Measurements from ENCODE around the gene ADPRM. TPM values are rescaled to one million over a fixed set of nuclear protein-coding genes. Genes with fewer than 3 reads are reported as not detected.

ADPRM gene
- total and polyA plus RNA-seq, 8 donors: 0.87 to 24.4 (median 11.0) TPM; not detected in 1

DNA sequence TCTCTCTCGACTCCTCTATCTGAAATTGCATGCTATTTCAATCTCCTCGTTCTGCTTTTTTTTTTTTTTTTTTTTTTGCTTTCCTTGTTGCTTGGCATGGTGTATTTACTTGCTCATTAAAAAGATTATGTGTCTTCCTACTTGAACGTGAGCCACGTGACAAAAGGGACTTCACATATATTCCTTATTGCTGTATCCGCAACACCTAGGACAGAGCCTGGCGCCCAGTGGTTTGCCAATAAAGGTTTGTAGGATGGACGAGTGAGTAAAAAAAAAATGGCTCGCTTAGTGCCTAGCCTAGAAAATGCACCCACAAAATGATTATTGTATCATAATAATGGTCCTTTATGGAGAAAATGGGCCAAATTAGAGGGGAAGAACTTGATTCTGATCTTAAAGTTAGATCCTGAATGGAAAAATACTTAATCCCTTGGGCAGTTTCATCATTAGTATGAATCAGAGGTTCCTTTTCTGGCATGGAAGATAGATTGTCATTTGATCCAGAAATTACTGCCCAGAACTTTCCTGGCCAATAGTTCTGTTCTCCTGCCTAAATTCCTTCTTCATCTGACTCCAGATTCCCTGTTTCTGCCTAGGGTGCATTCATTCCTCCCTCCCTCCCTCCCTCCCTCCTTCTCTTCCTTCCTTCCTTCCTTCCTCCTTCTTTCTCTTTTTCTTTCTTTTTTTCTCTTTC is 46.1 kb downstream of the ADPRM start:
- H3K4me3 ChIP-seq: no peak overlapping the region
- peak overlapping the region; percentile 59 to 82 (median 80) for H3K27ac ChIP-seq
- H3K9me3 ChIP-seq: no peaks in the 10 kb centered on the region
- 51 to 61% (median 56%) methylated on average over 8 of the region's 8 CpGs for WGBS, 5 donors
- H3K36me3 ChIP-seq: no peaks in the 10 kb centered on the region
- intact Hi-C loops (cut with DNase I; ENCODE audit: low total_unique reads): no loop called here
- TF ChIP-seq, protein P1, sequence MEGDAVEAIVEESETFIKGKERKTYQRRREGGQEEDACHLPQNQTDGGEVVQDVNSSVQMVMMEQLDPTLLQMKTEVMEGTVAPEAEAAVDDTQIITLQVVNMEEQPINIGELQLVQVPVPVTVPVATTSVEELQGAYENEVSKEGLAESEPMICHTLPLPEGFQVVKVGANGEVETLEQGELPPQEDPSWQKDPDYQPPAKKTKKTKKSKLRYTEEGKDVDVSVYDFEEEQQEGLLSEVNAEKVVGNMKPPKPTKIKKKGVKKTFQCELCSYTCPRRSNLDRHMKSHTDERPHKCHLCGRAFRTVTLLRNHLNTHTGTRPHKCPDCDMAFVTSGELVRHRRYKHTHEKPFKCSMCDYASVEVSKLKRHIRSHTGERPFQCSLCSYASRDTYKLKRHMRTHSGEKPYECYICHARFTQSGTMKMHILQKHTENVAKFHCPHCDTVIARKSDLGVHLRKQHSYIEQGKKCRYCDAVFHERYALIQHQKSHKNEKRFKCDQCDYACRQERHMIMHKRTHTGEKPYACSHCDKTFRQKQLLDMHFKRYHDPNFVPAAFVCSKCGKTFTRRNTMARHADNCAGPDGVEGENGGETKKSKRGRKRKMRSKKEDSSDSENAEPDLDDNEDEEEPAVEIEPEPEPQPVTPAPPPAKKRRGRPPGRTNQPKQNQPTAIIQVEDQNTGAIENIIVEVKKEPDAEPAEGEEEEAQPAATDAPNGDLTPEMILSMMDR (IDR thresholded peaks at IDR 0.05): no peak
- no peak for TF ChIP-seq EP300 (IDR thresholded peaks at IDR 0.05)
- peaks cover 6 to 59% (median 39%) of the 10 kb centered on the region in 4 donors for H3K4me1 ChIP-seq
- no peak for DNase-seq
- H3K27me3 ChIP-seq: no peaks in the 10 kb centered on the region

GRCh38 chr17:10744501-10745000 is 47.2 kb downstream of the ADPRM start:
- Histone ChIP-seq H3K4me3 (no peak overlapping the region), H3K36me3 (no peaks in the 10 kb centered on the region), H3K27me3 (no peaks in the 10 kb centered on the region), H3K9me3 (no peaks in the 10 kb centered on the region), H3K27ac (peak overlapping the region; percentile 69 to 91 (median 81)), H3K4me1 (peaks cover 5 to 56% (median 39%) of the 10 kb centered on the region in 4 donors)
- intact Hi-C loops (cut with DNase I; ENCODE audit: low total_unique reads): no loop called here
- peak; percentile 71 to 73 for DNase-seq
- TF ChIP-seq POLR2A (IDR thresholded peaks at IDR 0.05): no peak
- TF ChIP-seq POLR2AphosphoS5 (IDR thresholded peaks at IDR 0.05): peak in 2 of 3 donors; percentile 54 to 78
- TF ChIP-seq, protein P1 (IDR thresholded peaks at IDR 0.05): no peak
- no peak for TF ChIP-seq EP300 (IDR thresholded peaks at IDR 0.05)
- WGBS, 5 donors: 12 to 27% (median 21%) methylated on average over 7 of the region's 7 CpGs

DNA sequence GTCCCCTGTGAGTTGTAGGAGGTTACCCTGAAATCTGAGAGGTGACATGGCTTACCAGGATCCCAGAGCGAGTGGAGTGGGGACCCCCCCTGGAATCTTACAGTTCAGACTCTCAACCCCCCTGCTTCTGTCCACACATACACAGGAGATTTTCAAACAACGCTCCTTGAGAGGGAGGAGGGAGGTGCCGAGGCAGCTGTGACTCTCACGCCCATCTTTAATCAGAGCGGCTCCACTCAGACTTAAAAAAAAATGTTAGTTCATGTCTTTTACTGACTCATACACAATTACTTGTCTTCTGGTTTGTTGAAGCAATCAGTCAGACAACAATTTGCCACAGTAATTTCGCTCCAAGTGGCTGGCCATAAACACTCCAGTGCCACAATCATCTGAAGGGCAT is 47.8 kb downstream of the ADPRM start:
- TF ChIP-seq EP300 (IDR thresholded peaks at IDR 0.05): no peak
- TF ChIP-seq POLR2AphosphoS5 (IDR thresholded peaks at IDR 0.05): no peak
- TF ChIP-seq POLR2A (IDR thresholded peaks at IDR 0.05): no peak
- TF ChIP-seq, protein P1 (IDR thresholded peaks at IDR 0.05): no peak
- WGBS, 5 donors: 23 to 44% (median 32%) methylated on average over 6 of the region's 6 CpGs
- Histone ChIP-seq H3K4me1 (peaks cover 5 to 55% (median 41%) of the 10 kb centered on the region in 4 donors), H3K27me3 (no peaks in the 10 kb centered on the region), H3K4me3 (no peak overlapping the region), H3K27ac (peak overlapping the region; percentile 69 to 91 (median 81)), H3K9me3 (no peaks in the 10 kb centered on the region), H3K36me3 (no peaks in the 10 kb centered on the region)
- DNase-seq: peak in 1 of 2 donors; percentile 58
- intact Hi-C loops (cut with DNase I; ENCODE audit: low total_unique reads): no loop called here

- H3K4me1 ChIP-seq: peaks cover 5 to 36% (median 35%) of the 10 kb centered on the region in 4 donors
- no peaks in the 10 kb centered on the region for H3K27me3 ChIP-seq
- no peaks in the 10 kb centered on the region for H3K36me3 ChIP-seq
- intact Hi-C loops (cut with DNase I; ENCODE audit: low total_unique reads): no loop called here
- TF ChIP-seq POLR2A (IDR thresholded peaks at IDR 0.05) (no peak), EP300 (IDR thresholded peaks at IDR 0.05) (no peak), POLR2AphosphoS5 (IDR thresholded peaks at IDR 0.05) (no peak)
- TF ChIP-seq, protein P1 (IDR thresholded peaks at IDR 0.05): no peak
- WGBS, 5 donors: 37 to 74% (median 40%) methylated on average over 3 to 9 of the region's 9 CpGs
- DNase-seq: no peak
- H3K27ac ChIP-seq: peak overlapping the region in 2 of 5 donors; percentile 12 to 27
- H3K4me3 ChIP-seq: no peak overlapping the region
- no peaks in the 10 kb centered on the region for H3K9me3 ChIP-seq
These were observed 51.3 kb downstream of the ADPRM start for GRCh38 chr17:10748531-10749181.

All from stomach (tissue), 9 donors.